Cardiac ventricle fibroblast (primary cell): ENCODE results near the gene PDRG1. TPM values are rescaled to one million over a fixed set of nuclear protein-coding genes. Genes with fewer than 3 reads are reported as not detected.

Experiments used
- total RNA-seq: library from RNA; depleted of rRNA; stranded (reverse); fragments of >200 nt; gene quantifications from 2 replicates; pipeline ENCODE4 v1.2.3, GENCODE V29; 2015

PDRG1 gene
- 6.1 and 7.9 TPM in 2 replicates for total RNA-seq

GRCh38 chr20:31951530-31952453 is at the start of gene PDRG1:
TSS of gene PDRG1 (minus strand) at chr20:31952046. CDS start at chr20:31951961, 85 bp downstream.

GRCh38 chr20:31967830-31968249 is 16.0 kb upstream of the PDRG1 start, which contains the start of gene XKR7:
TSS of gene XKR7 (plus strand) at chr20:31968151. CDS start at chr20:31968176, 25 bp downstream.

Other genes with a start within 250 kb of the PDRG1 start
- gene BCL2L1, start 229.2 kb downstream of the PDRG1 start, total RNA-seq = 61.6 and 72.2 TPM in 2 replicates
- 6.8 and 6.9 TPM in 2 replicates for gene TPX2, start 212.8 kb downstream of the PDRG1 start, total RNA-seq
- not detected in 2 replicates for gene MYLK2, start 132.7 kb downstream of the PDRG1 start, total RNA-seq
- 0.31 TPM in 1 of 2 replicates, not detected in the other for gene FOXS1, start 106.4 kb downstream of the PDRG1 start, total RNA-seq
- gene DUSP15, start 81.5 kb downstream of the PDRG1 start, total RNA-seq = 0.34 TPM in 1 of 2 replicates, not detected in the other
- not detected in 2 replicates for gene TTLL9, start 81.4 kb downstream of the PDRG1 start, total RNA-seq
- gene XKR7, start 16.1 kb upstream of the PDRG1 start, total RNA-seq = not detected in 2 replicates
- 0.06 TPM in 1 of 2 replicates, not detected in the other for gene CCM2L, start 58.4 kb upstream of the PDRG1 start, total RNA-seq
- not detected in 2 replicates for gene HCK, start 100.2 kb upstream of the PDRG1 start, total RNA-seq
- 36.6 and 39.5 TPM in 2 replicates for gene TM9SF4, start 157.7 kb upstream of the PDRG1 start, total RNA-seq